PFSK-1 (cell line): Measurements from ENCODE around the gene LRRC72. TPM values are rescaled to one million over a fixed set of nuclear protein-coding genes. Genes with fewer than 3 reads are reported as not detected.

Experiments used
- FOXP2 ChIP-seq: optimal IDR thresholded peaks from 2 replicates; pipeline ENCODE3; 2011; ENCODE audit warnings: borderline replicate concordance, control low read depth, inconsistent platforms; ENCODE audit not compliant: insufficient read depth; ENCODE audit errors: extremely low read length, extremely low read depth
- POLR2AphosphoS5 ChIP-seq: IDR thresholded peaks from 2 replicates; pipeline ENCODE4 v1.6.1; 2012; ENCODE audit warnings: low read depth, mild to moderate bottlenecking, control low read depth, low read length, moderate library complexity
- SIN3A ChIP-seq: IDR thresholded peaks from 2 replicates; pipeline ENCODE4 v1.6.1; 2012; ENCODE audit warnings: mild to moderate bottlenecking, low read length, moderate library complexity, borderline replicate concordance; ENCODE audit not compliant: insufficient read depth
- TAF1 ChIP-seq: IDR thresholded peaks from 2 replicates; pipeline ENCODE4 v1.6.1; 2012; ENCODE audit warnings: low read length, control low read depth, borderline replicate concordance; ENCODE audit not compliant: insufficient read depth
- polyA plus RNA-seq: library from polyadenylated mRNA; unstranded; fragments of >200 nt; gene quantifications from one replicate; pipeline ENCODE4 v1.2.1, GENCODE V29; 2012; ENCODE audit warnings: low read depth, missing spikeins; ENCODE audit not compliant: insufficient read length
- TF ChIP-seq, protein P1 (sequence below), 2 experiments: IDR thresholded peaks; 2 replicates each; pipeline versions ENCODE4 v1.6.1 to v1.8.0; 2011 to 2012; ENCODE audit warnings: low read depth in 2 of 2, low read length in 2 of 2, control low read depth in 1 of 2, inconsistent platforms in 1 of 2, mild to moderate bottlenecking in 1 of 2, moderate library complexity in 1 of 2; ENCODE audit not compliant: insufficient read depth in 1 of 2

Gene LRRC72
- polyA plus RNA-seq: not detected

GRCh38 chr7:16526742-16527540 is at the start of gene LRRC72:
Gene LRRC72 (plus strand): TSS chr7:16526825. CDS start chr7:16526953, 128 bp downstream.
- TF ChIP-seq FOXP2 (no peak), SIN3A (no peak), POLR2AphosphoS5 (no peak), TAF1 (no peak)
- TF ChIP-seq, protein P1, sequence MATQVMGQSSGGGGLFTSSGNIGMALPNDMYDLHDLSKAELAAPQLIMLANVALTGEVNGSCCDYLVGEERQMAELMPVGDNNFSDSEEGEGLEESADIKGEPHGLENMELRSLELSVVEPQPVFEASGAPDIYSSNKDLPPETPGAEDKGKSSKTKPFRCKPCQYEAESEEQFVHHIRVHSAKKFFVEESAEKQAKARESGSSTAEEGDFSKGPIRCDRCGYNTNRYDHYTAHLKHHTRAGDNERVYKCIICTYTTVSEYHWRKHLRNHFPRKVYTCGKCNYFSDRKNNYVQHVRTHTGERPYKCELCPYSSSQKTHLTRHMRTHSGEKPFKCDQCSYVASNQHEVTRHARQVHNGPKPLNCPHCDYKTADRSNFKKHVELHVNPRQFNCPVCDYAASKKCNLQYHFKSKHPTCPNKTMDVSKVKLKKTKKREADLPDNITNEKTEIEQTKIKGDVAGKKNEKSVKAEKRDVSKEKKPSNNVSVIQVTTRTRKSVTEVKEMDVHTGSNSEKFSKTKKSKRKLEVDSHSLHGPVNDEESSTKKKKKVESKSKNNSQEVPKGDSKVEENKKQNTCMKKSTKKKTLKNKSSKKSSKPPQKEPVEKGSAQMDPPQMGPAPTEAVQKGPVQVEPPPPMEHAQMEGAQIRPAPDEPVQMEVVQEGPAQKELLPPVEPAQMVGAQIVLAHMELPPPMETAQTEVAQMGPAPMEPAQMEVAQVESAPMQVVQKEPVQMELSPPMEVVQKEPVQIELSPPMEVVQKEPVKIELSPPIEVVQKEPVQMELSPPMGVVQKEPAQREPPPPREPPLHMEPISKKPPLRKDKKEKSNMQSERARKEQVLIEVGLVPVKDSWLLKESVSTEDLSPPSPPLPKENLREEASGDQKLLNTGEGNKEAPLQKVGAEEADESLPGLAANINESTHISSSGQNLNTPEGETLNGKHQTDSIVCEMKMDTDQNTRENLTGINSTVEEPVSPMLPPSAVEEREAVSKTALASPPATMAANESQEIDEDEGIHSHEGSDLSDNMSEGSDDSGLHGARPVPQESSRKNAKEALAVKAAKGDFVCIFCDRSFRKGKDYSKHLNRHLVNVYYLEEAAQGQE (IDR thresholded peaks at IDR 0.05; ENCODE audit: insufficient read depth in 1 of 2, low read depth in 2 of 2, low read length in 2 of 2): no peak

DNA sequence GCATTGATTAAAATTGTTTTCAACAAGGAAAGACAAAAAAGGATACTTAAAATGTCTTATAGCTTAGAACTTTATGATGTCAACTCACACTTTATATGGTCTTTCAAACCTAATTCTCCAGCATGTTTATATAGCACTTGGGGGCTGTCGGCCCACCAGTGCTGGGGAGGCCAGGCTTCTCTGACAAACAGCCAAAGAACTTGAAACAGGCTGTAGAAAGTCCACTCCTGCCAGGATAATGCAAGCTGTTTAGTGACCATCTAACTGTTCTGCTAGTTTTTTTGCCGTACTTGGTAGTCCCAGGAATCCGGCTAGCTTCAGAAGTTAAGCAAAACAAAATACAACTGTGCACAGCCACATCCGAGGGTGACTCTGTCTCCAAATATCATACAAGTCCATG is 47.5 kb upstream of the LRRC72 start:
- TF ChIP-seq TAF1: no peak
- TF ChIP-seq POLR2AphosphoS5: no peak
- TF ChIP-seq SIN3A: no peak
- TF ChIP-seq, protein P1 (IDR thresholded peaks at IDR 0.05; ENCODE audit: insufficient read depth in 1 of 2, low read depth in 2 of 2, low read length in 2 of 2): no peak
- no peak for TF ChIP-seq FOXP2

DNA sequence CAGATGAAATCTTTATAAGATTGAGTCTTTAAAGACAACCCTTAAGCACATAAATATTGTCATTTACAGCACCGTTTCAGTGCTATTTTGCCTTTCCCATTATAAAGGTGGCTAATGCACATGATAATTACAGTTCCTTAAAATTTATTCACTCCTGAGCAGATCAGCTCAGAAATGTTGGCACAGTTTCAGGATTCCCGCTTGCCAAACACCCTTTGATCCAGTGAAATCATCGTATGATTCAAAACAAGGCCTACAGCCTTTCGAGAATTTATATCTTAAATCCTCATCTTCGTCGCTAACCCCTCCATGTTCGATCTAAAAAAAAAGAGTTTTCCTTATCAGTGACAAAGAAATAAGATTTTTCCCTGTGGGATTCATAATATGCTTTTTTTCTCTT is 47.0 kb upstream of the LRRC72 start:
- TF ChIP-seq, protein P1 (IDR thresholded peaks at IDR 0.05; ENCODE audit: insufficient read depth in 1 of 2, low read depth in 2 of 2, low read length in 2 of 2): no peak
- TF ChIP-seq FOXP2 (no peak), TAF1 (no peak), POLR2AphosphoS5 (no peak), SIN3A (no peak)

GRCh38 chr7:16484453-16485158 is 42.0 kb upstream of the LRRC72 start:
- no peak for TF ChIP-seq FOXP2
- TF ChIP-seq POLR2AphosphoS5: no peak
- TF ChIP-seq SIN3A: no peak
- TF ChIP-seq, protein P1 (IDR thresholded peaks at IDR 0.05; ENCODE audit: insufficient read depth in 1 of 2, low read depth in 2 of 2, low read length in 2 of 2): no peak
- TF ChIP-seq TAF1: no peak
